ENCODE measurements around the gene FAM9A. TPM values are rescaled to one million over a fixed set of nuclear protein-coding genes. Genes with fewer than 3 reads are reported as not detected.
A peak's percentile ranks its signal among the peaks of the same experiment; 100 is the strongest.

The FAM9A gene
- total and polyA plus RNA-seq, 2 of the 8 experiments (the other 6 are each of a cell fraction or from before 2014, with no cell fraction given) = not detected

DNA sequence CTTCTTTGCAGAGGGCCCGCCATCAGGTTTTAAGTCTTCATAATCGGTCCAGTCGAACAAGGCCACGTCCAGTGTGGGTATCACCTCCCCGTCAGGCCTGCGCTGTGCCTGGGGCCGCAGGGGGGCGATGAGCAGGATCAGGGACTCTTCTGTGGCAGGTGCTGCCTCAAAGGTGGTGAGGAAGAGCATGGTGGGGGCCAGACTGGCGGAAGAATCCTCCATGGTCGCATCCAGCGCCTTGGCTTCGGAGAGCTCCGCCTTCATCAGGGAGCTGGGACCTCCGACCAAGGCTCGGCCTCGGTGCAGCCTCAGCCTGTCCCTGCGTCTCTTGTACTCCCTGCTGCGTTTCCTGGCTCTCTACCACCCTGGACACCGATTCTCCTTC lies 17.5 kb downstream of the FAM9A start:
- Histone ChIP-seq H3K27me3 (replicated peaks in 1 of 4; ENCODE audit: control insufficient read depth in 3 of 4, extremely low read depth in 1 of 4, insufficient read depth in 3 of 4, low read length in 3 of 4) (no peaks in the 10 kb centered on the region), H3K9me3 (ENCODE audit: insufficient read depth in 2 of 2, low read depth in 1 of 2, low read length in 1 of 2) (no peaks in the 10 kb centered on the region), H2BK12ac (ENCODE audit: low read depth, low read length) (no peak overlapping the region), H4K20me1 (replicated peaks in 1 of 2; ENCODE audit: control insufficient read depth in 1 of 2, insufficient read depth in 2 of 2, low read length in 2 of 2) (no peaks in the 10 kb centered on the region), H3K23ac (ENCODE audit: insufficient read length) (no peak overlapping the region), H2AK5ac (ENCODE audit: low read depth, low read length) (no peak overlapping the region), H3K18ac (ENCODE audit: extremely low read depth, low read length) (no peak overlapping the region), H3K36me3 (ENCODE audit: control insufficient read depth in 2 of 4, insufficient read depth in 4 of 4, low read length in 3 of 4) (no peaks in the 10 kb centered on the region), H2BK5ac (ENCODE audit: low read depth, low read length) (no peak overlapping the region), H2BK15ac (ENCODE audit: low read length) (no peak overlapping the region), H3K4ac (replicated peaks; ENCODE audit: insufficient read length, low read depth, low read length) (no peak overlapping the region), H3K79me2 (ENCODE audit: control insufficient read depth in 1 of 2, insufficient read depth in 2 of 2, low read length in 2 of 2) (no peaks in the 10 kb centered on the region), H2BK20ac (ENCODE audit: low read length) (no peak overlapping the region), H3K27ac (ENCODE audit: low read depth, low read length) (no peak overlapping the region), H3K4me1 (replicated peaks in 1 of 4; ENCODE audit: control insufficient read depth in 3 of 4, insufficient read depth in 4 of 4, low read length in 3 of 4) (no peaks in the 10 kb centered on the region; a peak in 1 of 7 replicates), H3K9ac (replicated peaks in 1 of 4; ENCODE audit: extremely low read depth in 1 of 4, low read depth in 3 of 4, low read length in 3 of 4) (no peak overlapping the region), H3K23me2 (ENCODE audit: low read depth, low read length) (no peaks in the 10 kb centered on the region), H2AFZ (ENCODE audit: low read length) (peak overlapping the region; percentile 29; the same call in 1 of the 2 replicates), H3K56ac (replicated peaks; ENCODE audit: insufficient read length, low read depth, low read length) (no peak overlapping the region), H4K8ac (ENCODE audit: extremely low read depth, insufficient read depth, low read length) (no peak overlapping the region), H3K4me2 (ENCODE audit: insufficient read depth in 1 of 2, low read depth in 2 of 2, low read length in 2 of 2) (no peak overlapping the region), H4K91ac (replicated peaks; ENCODE audit: insufficient read length, low read length) (no peak overlapping the region), H3K4me3 (ENCODE audit: extremely low read depth in 1 of 4, insufficient read depth in 2 of 4, low read depth in 3 of 4, low read length in 4 of 4) (no peak overlapping the region), H4K5ac (ENCODE audit: insufficient read length, low read depth, low read length) (no peak overlapping the region), H2BK120ac (replicated peaks; ENCODE audit: low read depth, low read length) (no peak overlapping the region), H3K79me1 (ENCODE audit: low read depth, low read length) (no peaks in the 10 kb centered on the region), H3K14ac (ENCODE audit: insufficient read length) (no peak overlapping the region)
- ChIA-PET POLR2A (ENCODE audit: partially characterized antibody) (no interaction called here), CTCF (ENCODE audit: partially characterized antibody) (interaction anchor here (0.9 to 1.5 kb wide), 4 partner anchors 15 to 32 kb away, joined by 3 to 6 read pairs (median 4); no protein-coding TSS in a partner anchor)
- DNase-seq (ENCODE audit: low read depth in 1 of 2, low spot score in 2 of 2) = no peak
- WGBS, 2 experiments (ENCODE audit: extremely low coverage in 1 of 2, insufficient coverage in 1 of 2, insufficient read length in 1 of 2, insufficient replicate concordance in 2 of 2, low coverage in 1 of 2, low lambda C conversion rate in 2 of 2, missing lambda C conversion rate in 1 of 2) = 76% methylated on average over 5 of the region's 19 CpGs; no CpG with 5 or more reads in 1 of the 2 experiments
- no peak for FAIRE-seq
- TF ChIP-seq TCF12 (IDR thresholded peaks at IDR 0.05; ENCODE audit: low read depth, low read length) (no peak), KDM1A (IDR thresholded peaks at IDR 0.05; ENCODE audit: borderline replicate concordance, low read length) (no peak), CTBP2 (IDR thresholded peaks at IDR 0.05; ENCODE audit: borderline replicate concordance, insufficient read depth, insufficient read length, low read length) (no peak), TAF7 (optimal IDR thresholded peaks at IDR 0.05; ENCODE audit: borderline replicate concordance, low read depth, low read length) (no peak), CHD1 (IDR thresholded peaks at IDR 0.05; ENCODE audit: low read depth, low read length) (no peak), EGR1 (IDR thresholded peaks at IDR 0.05; ENCODE audit: borderline replicate concordance, low read depth, low read length) (no peak), POLR2A (IDR thresholded peaks at IDR 0.05; ENCODE audit: control extremely low read depth in 1 of 2, low read depth in 2 of 2, low read length in 2 of 2) (no peak), CBX5 (IDR thresholded peaks at IDR 0.05; ENCODE audit: low read depth, low read length) (no peak)

All from H1 (cell line).